ENCODE data around the gene SCG2.

GRCh38 chr2:223588251-223588650, 13.9 kb downstream of the SCG2 start:
- TF ChIP-seq EZH2 (IDR thresholded peaks at IDR 0.05; ENCODE audit: borderline replicate concordance, insufficient read depth, low read length, poor library complexity, severe bottlenecking): no peak
- no peak for TF ChIP-seq SMC3 (conservative IDR thresholded peaks at IDR 0.05; ENCODE audit: poor library complexity)
- TF ChIP-seq CTCF (IDR thresholded peaks at IDR 0.05; ENCODE audit: poor library complexity, severe bottlenecking): no peak
